LoVo (cell line): ENCODE measurements around the gene IGDCC3.

Source experiments
- DNase-seq: peaks from one replicate; pipeline ENCODE4 v3.0.0-alpha.2; 2016; ENCODE audit warnings: low spot score

The IGDCC3 gene

GRCh38 chr15:65328506-65329287 lies 49.1 kb downstream of the IGDCC3 start:
- DNase-seq: no peak

GRCh38 chr15:65327651-65328393 lies 50.0 kb downstream of the IGDCC3 start:
- DNase-seq: no peak

DNA sequence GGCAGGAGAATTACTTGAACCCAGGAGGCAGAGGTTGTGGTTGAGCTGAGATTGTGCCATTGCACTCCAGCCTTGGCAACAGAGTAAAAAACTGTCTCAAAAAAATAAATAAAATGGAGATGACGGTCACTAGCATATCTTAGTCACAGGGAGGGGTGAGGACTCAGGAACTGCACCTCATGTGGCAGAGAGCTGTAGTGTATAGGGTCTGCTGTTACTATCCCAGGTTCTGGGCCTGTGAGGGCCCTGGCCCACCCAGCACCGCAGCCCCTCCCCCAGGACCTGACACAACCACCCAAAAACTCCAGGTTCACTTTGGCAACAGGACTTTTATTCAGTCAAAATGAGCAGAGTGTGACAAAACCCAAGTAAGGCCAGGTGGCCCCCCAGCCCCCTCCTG lies 51.0 kb downstream of the IGDCC3 start:
- no peak for DNase-seq

DNA sequence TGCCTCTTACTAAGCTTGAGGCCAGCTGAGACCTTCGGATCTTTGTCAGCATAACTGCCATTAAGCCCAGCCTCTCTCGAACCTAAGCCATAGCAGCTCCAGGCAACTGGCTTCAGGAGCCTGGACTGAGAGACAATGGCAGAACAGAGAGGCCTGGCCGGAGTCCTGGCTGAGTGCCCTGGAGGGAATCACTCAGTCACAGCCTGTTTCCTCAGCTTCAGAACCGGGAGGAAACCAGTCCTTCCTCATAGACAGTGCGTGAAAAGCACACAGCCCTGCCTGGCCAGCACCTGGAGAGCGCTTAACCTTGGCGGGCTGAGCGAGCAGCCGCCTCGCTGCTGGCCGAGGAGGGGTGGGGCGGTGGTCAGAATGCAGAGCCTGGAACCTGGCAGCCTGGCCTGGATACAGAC lies 51.7 kb downstream of the IGDCC3 start:
- no peak for DNase-seq

GRCh38 chr15:65323071-65323511 lies 54.7 kb downstream of the IGDCC3 start:
- no peak for DNase-seq

GRCh38 chr15:65318870-65319356 lies 58.9 kb downstream of the IGDCC3 start:
- peak; percentile 86 for DNase-seq

DNA sequence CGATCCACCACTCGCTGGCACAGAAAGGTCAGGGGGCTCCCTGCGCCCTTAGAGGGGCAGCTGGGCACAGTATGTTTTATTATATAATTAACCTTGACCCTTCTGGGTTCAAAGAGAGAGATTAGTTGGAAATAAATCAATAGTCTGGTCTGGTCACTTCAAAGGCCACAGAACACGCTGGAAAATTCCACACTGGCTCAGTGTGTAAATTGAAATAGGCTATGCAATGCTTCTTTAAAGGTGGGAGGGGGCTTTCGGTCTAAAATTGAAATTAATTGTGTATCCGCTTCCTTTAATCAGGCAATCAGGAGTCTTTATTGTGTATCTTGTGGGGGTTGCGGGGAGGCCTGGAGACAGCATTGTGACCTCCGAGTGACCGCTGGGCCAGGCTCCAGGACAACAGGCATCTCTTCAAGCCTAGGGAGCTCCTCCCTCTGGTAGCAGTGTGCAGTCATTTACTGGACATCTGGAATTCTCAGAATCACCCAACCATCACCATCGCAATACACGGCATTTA lies 65.3 kb downstream of the IGDCC3 start:
- no peak for DNase-seq

DNA sequence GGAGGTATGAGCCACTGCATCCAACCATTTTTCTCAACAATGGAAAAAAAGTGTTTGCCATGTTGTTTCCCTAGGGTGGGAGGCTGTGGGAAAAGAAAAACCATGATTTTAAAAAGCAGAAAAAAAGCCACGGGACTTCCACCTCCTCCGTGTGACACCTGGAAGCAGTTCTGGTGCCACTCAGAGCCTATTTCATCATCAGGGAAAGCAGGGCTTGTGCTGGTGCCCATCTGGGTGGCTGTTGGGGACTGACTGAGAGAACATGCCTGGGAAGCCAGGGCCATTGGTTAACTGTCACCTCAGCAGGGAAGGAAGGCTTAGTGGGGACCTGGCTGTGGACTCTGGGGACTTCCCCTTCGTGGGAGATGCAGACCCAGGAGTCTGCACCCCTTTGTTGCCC lies 66.0 kb downstream of the IGDCC3 start:
- DNase-seq: no peak

- DNase-seq: no peak
Measured at GRCh38 chr15:65310431-65311137, 67.2 kb downstream of the IGDCC3 start.

DNA sequence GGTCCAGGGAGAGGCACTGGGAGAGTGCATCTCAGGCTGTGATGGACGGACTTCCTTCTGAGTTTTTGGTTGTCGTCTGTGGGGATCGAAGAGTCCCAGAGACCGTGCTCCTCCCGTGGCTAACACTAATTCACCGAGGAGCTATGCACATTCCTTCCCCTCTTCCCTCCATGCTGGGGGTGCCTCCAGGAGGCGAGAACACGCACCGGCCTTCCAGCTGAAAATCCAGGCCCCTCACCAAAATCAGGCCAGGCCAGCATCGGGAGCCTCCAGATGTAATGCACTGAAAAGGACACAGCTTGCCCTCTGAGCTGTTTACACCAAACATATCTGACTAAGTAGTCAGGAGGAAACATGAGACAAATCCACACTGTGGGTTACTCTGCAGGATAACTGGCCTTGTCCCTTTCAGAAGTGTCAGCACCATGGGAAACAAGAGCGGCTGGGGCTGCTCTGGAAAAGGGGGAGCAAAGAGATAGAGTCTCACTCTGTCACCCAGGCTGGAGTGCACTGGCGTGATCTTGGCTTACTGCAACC lies 67.9 kb downstream of the IGDCC3 start:
- DNase-seq: no peak

GRCh38 chr15:65307978-65308377 lies 69.8 kb downstream of the IGDCC3 start:
- peak; percentile 30 for DNase-seq

DNA sequence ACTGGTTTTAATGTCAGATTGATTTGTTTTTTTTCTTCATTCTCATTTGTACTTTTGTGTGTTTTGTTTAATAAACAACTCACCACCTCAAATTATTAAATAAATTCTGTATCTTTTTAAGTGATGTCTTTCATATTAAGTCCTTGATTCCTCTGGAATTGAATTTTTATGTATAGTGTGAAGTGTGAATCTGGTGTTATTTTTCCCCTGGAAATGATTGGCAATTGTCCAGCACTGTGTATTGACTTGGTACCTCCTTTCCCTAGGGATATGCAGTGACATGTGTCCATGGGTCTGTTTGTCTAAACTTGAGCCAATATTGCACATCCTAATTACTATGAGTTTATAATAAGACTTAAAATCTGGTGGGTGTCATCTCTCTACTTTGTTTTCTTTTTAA lies 71.3 kb downstream of the IGDCC3 start:
- DNase-seq: no peak

GRCh38 chr15:65305776-65306175 lies 72.0 kb downstream of the IGDCC3 start:
- DNase-seq: no peak

DNA sequence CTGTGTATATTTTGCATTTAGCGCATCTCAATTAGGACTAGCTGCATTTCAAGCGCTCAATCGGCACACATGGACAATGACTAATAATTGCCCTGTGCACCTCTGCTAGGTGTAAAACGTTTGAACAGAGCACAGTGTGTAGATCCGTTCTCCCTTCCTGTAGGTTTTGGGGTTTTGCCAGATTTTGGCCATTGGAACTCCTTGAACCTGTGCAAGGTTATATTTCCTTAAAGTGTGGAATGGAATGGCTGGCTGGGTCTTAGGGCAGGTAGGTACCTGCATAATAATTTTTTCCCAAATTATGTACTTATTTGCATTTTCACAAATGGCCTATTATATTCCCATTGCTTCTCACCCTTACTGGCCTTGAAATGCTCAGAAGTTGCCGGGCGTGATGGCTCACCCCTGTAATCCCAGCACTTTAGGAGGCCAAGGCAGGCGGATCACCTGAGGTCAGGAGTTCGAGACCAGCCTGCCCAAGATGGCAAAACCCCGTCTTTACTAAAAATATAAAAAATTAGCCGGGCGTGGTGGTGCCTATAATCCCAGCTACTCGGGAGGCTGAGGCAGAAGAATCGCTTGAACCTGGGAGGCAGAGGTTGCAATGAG lies 72.5 kb downstream of the IGDCC3 start:
- peak; percentile 77 for DNase-seq

DNA sequence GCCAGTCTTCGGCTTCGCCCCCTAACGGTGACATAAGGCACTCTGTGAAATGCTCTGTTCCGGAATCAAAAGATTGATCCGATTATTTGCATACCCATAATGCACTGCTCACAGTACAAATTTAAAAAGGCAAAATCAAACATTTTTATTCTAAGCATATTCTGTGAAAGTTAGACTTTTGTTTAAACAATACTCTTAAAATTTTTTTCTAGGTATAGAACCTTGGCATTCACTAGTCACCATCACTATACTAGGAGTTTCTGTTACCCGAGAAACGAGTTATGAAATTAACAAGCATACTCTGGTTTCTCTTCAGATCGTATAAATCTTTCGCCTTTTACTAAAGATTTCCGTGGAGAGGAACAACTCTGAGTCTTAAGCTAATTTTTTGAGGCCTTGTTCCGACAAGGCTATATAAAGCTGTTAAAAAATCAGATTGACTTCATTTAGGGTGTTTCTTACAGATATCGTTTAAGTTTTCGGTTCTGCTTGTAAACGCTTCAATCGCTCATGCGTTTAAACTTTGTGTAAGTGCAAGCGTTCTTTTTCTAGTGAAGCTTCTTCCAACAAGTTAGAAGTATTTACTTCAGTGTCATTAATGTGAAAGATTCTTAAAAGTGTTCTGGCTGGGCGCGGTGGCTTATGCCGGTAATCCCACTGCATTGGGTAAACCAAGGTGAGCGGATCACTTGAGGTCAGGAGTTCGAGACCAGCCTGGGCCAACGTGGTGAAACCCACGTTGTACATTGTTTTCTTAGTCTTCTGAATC lies 73.2 kb downstream of the IGDCC3 start, which contains the start of gene RNU5B-1:
RNU5B-1 (plus strand) TSS at position 297 of the 769 bp plus-strand sequence.
- peak; percentile 91 for DNase-seq

DNA sequence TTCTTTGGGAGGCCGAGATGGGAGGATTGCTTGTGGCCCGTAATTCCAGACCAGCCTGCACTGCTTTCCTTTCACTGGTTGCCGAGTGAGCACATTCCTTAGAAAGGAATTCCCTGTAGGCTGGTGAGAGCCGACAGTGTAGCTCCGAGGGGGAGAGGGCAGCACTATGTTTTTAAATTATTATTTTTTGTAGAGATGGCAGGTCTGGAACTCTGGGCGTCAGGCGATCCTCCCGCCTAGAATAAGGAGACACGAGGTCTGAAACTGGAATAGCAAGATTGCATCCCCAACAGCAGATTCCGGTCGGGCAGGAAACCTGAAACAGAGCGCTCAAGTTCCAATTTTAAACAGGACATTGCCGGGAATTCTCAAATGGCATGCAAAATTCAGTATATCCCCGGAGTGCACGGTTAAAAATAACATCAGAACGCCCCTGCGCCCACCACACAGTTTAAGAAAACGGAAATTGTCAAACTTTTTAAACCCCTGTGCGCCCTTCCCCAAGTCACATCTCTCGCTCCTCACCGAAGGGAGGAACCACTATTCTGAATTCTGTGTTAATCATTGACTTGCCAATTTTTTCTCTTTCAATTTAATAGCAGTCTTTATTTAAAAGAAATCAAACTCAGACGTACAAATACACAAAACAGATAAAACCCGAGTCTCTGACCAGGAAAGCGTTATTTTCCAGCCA lies 74.0 kb downstream of the IGDCC3 start:
- DNase-seq: peak; percentile 70

- no peak for DNase-seq
Measured at GRCh38 chr15:65302061-65302460, 75.7 kb downstream of the IGDCC3 start.

DNA sequence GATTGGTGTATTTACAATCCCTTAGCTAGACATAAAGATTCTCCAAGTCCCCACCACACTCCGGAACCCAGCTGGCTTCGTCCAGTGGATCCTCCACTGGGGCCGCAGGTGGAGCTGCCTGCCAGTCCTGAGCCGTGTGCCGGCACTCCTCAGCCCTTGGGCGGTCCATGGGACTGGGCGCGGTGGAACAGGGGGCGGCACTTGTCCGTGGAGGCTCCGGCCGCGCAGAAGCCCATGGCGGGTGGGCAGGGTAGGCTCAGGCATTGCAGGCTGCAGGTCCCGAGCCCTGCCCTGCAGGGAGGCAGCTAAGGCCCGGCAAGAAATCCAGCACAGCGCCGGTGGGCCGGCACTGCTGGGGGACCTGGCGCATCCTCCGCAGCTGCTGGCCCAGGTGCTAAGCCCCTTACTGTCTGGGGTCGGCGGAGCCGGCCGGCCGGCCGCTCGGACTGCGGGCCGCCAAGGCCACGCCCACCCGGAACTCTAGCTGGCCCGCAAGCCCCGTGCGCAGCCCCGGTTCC lies 76.8 kb downstream of the IGDCC3 start:
- DNase-seq: no peak

DNA sequence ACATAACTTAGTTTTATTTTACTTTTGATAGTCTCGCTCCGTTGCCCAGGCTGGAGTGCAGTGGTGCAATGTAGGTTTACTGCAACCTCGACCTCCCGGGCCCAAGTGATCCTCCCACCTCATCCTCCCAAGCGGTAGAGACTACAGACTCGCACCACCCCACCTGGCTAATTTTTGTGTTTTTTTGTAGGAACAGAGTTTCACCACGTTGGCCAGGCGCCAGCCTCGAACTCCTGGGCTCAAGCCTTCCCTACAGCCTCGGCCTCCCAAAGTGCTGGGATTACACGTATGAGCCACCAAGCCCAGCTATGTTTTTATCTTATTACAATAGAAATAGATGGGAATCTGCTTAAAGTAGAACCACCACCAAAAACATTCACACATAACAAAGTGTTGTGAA lies 79.1 kb downstream of the IGDCC3 start:
- DNase-seq: no peak

DNA sequence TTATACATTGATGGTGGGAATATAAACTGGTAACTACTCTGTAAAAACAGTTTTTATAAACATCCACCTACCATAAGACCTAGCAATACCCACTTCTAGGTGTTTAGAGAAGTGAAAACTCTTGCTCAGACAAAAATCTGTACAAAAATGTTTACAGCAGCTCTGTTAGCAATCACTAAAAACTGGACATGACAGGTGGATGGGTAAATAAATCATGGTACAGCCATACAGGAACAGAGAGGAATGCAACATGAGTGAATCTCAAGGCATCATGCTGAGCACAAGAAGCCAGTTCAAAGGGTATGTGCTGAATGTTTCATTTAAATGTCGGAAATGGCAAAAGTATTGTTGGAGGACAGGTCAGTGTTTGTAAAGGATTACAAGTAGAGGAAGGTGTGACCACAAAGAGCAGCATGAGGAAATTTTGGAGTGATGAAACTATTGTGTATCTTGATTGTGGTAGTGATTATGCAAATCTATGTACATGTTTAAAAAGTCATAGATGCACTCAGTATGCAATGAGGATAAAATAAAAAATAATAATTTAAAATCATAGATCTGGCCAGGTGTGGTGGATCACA lies 84.8 kb downstream of the IGDCC3 start:
- DNase-seq: no peak
